Measurements from ENCODE around the gene PDE6A. TPM values are rescaled to one million over a fixed set of nuclear protein-coding genes. Genes with fewer than 3 reads are reported as not detected.

PDE6A gene
- total and polyA plus RNA-seq, 2 of the 8 experiments (the other 6 are each of a cell fraction or from before 2014, with no cell fraction given): not detected

GRCh38 chr5:149892594-149892993, 52.0 kb downstream of the PDE6A start:
- H2BK15ac ChIP-seq (ENCODE audit: low read length): no peak overlapping the region
- no peak overlapping the region for H2AK5ac ChIP-seq (ENCODE audit: low read depth, low read length)
- no peak overlapping the region for H3K4ac ChIP-seq (replicated peaks; ENCODE audit: insufficient read length, low read depth, low read length)
- no peak overlapping the region for H2BK5ac ChIP-seq (ENCODE audit: low read depth, low read length)
- no peak overlapping the region for H4K5ac ChIP-seq (ENCODE audit: insufficient read length, low read depth, low read length)
- H3K4me3 ChIP-seq (ENCODE audit: extremely low read depth in 1 of 4, insufficient read depth in 2 of 4, low read depth in 3 of 4, low read length in 4 of 4): no peak overlapping the region
- H2BK12ac ChIP-seq (ENCODE audit: low read depth, low read length): no peak overlapping the region
- no peak for FAIRE-seq
- H4K91ac ChIP-seq (replicated peaks; ENCODE audit: insufficient read length, low read length): no peak overlapping the region
- H3K27ac ChIP-seq (ENCODE audit: low read depth, low read length): no peak overlapping the region
- H3K14ac ChIP-seq (ENCODE audit: insufficient read length): no peak overlapping the region
- no peak overlapping the region for H2AFZ ChIP-seq (ENCODE audit: low read length)
- no peak overlapping the region for H2BK20ac ChIP-seq (ENCODE audit: low read length)
- H3K23me2 ChIP-seq (ENCODE audit: low read depth, low read length): no peaks in the 10 kb centered on the region
- peaks cover 0 to 2% (median 0%) of the 10 kb centered on the region in 4 experiments; a peak in 1 of 7 replicates for H3K27me3 ChIP-seq (replicated peaks in 1 of 4; ENCODE audit: control insufficient read depth in 3 of 4, extremely low read depth in 1 of 4, insufficient read depth in 3 of 4, low read length in 3 of 4)
- H3K9me3 ChIP-seq (ENCODE audit: insufficient read depth in 2 of 2, low read depth in 1 of 2, low read length in 1 of 2): no peaks in the 10 kb centered on the region
- H2BK120ac ChIP-seq (replicated peaks; ENCODE audit: low read depth, low read length): no peak overlapping the region
- WGBS, 2 experiments (ENCODE audit: extremely low coverage in 1 of 2, insufficient coverage in 1 of 2, insufficient read length in 1 of 2, insufficient replicate concordance in 2 of 2, low coverage in 1 of 2, low lambda C conversion rate in 2 of 2, missing lambda C conversion rate in 1 of 2): 94% methylated on average over 5 of the region's 5 CpGs; no CpG with 5 or more reads in 1 of the 2 experiments
- H3K23ac ChIP-seq (ENCODE audit: insufficient read length): no peak overlapping the region
- no peaks in the 10 kb centered on the region for H3K79me1 ChIP-seq (ENCODE audit: low read depth, low read length)
- no peaks in the 10 kb centered on the region for H3K79me2 ChIP-seq (ENCODE audit: control insufficient read depth in 1 of 2, insufficient read depth in 2 of 2, low read length in 2 of 2)
- DNase-seq (ENCODE audit: low read depth in 1 of 2, low spot score in 2 of 2): no peak
- no peak overlapping the region for H3K9ac ChIP-seq (replicated peaks in 1 of 4; ENCODE audit: extremely low read depth in 1 of 4, low read depth in 3 of 4, low read length in 3 of 4)
- CTCF ChIA-PET (ENCODE audit: partially characterized antibody): interaction anchor here (0.6 to 1.7 kb wide), 6 partner anchors 18 to 348 kb away, joined by 3 to 5 read pairs (median 3); no protein-coding TSS in a partner anchor
- no peak overlapping the region for H4K8ac ChIP-seq (ENCODE audit: extremely low read depth, insufficient read depth, low read length)
- H3K4me2 ChIP-seq (ENCODE audit: insufficient read depth in 1 of 2, low read depth in 2 of 2, low read length in 2 of 2): no peak overlapping the region
- H4K20me1 ChIP-seq (replicated peaks in 1 of 2; ENCODE audit: control insufficient read depth in 1 of 2, insufficient read depth in 2 of 2, low read length in 2 of 2): no peaks in the 10 kb centered on the region
- no peaks in the 10 kb centered on the region for H3K36me3 ChIP-seq (ENCODE audit: control insufficient read depth in 2 of 4, insufficient read depth in 4 of 4, low read length in 3 of 4)
- H3K4me1 ChIP-seq (replicated peaks in 1 of 4; ENCODE audit: control insufficient read depth in 3 of 4, insufficient read depth in 4 of 4, low read length in 3 of 4): no peaks in the 10 kb centered on the region
- H3K18ac ChIP-seq (ENCODE audit: extremely low read depth, low read length): no peak overlapping the region
- no peak overlapping the region for H3K56ac ChIP-seq (replicated peaks; ENCODE audit: insufficient read length, low read depth, low read length)
- POLR2A ChIA-PET (ENCODE audit: partially characterized antibody): no interaction called here
- TF ChIP-seq ATF3 (IDR thresholded peaks at IDR 0.05; ENCODE audit: insufficient read depth, low read depth, low read length) (no peak), TAF1 (IDR thresholded peaks at IDR 0.05; ENCODE audit: low read depth, low read length) (no peak), RXRA (IDR thresholded peaks at IDR 0.05; ENCODE audit: insufficient read depth, low read depth, low read length) (no peak), SIX5 (IDR thresholded peaks at IDR 0.05; ENCODE audit: low read depth, low read length) (no peak), BCL11A (IDR thresholded peaks at IDR 0.05; ENCODE audit: low read depth in 2 of 2, low read length in 2 of 2) (no peak), TEAD4 (IDR thresholded peaks at IDR 0.05; ENCODE audit: low read depth, low read length) (no peak), PHF8 (conservative IDR thresholded peaks at IDR 0.05; ENCODE audit: low read depth, low read length) (no peak), CTCF (IDR thresholded peaks at IDR 0.05; ENCODE audit: control extremely low read depth in 1 of 3, insufficient read depth in 1 of 3, low read depth in 1 of 3, low read length in 3 of 3) (no peak), HDAC6 (IDR thresholded peaks at IDR 0.05; ENCODE audit: low read depth, low read length) (no peak), CEBPB (IDR thresholded peaks at IDR 0.05; ENCODE audit: low read depth, low read length) (no peak), EGR1 (IDR thresholded peaks at IDR 0.05; ENCODE audit: borderline replicate concordance, low read depth, low read length) (no peak), CHD2 (IDR thresholded peaks at IDR 0.05; ENCODE audit: low read length) (no peak)
